Neuronal stem cell (in vitro differentiated cells): ENCODE data around the gene OR8G5.

ENCODE experiments used
- DNase-seq: peaks from one replicate; pipeline ENCODE4 v3.0.0-alpha.2; 2013; ENCODE audit warnings: low spot score
- H2AFZ ChIP-seq: one replicate; pipeline ENCODE4 v1.6.1; 2013; ENCODE audit warnings: mild to moderate bottlenecking, low read length, inconsistent platforms
- H2AK5ac ChIP-seq: 2 replicates; pipeline ENCODE4 v1.6.1; 2013; ENCODE audit warnings: low read depth, mild to moderate bottlenecking, inconsistent platforms, low read length, moderate library complexity, mixed read lengths
- H2BK120ac ChIP-seq: 2 replicates; pipeline ENCODE4 v1.6.1; 2013; ENCODE audit warnings: low read depth, mild to moderate bottlenecking, inconsistent platforms, low read length, moderate library complexity, mixed read lengths
- H2BK12ac ChIP-seq: one replicate; pipeline ENCODE4 v1.6.1; 2013; ENCODE audit warnings: low read length, inconsistent platforms
- H2BK15ac ChIP-seq: 2 replicates; pipeline ENCODE4 v1.6.1; 2013; ENCODE audit warnings: mild to moderate bottlenecking, low read length, inconsistent platforms, mixed read lengths
- H2BK5ac ChIP-seq: one replicate; pipeline ENCODE4 v1.6.1; 2013; ENCODE audit warnings: inconsistent platforms, mild to moderate bottlenecking, low read length, moderate library complexity
- H3K14ac ChIP-seq: one replicate; pipeline ENCODE4 v1.6.1; 2013; ENCODE audit warnings: low read length, inconsistent platforms
- H3K18ac ChIP-seq: 2 replicates; pipeline ENCODE4 v1.6.1; 2013; ENCODE audit warnings: low read length, inconsistent platforms
- H3K23ac ChIP-seq: 2 replicates; pipeline ENCODE4 v1.6.1; 2013; ENCODE audit warnings: low read depth, mild to moderate bottlenecking, mixed read lengths, low read length, inconsistent platforms; ENCODE audit not compliant: poor library complexity
- H3K27ac ChIP-seq: replicated peaks from 3 replicates; pipeline ENCODE4 v1.5.1; 2013; ENCODE audit warnings: low read length, inconsistent platforms
- H3K27me3 ChIP-seq, 3 experiments: 2 replicates each; pipeline ENCODE4 v1.6.1; 2013; ENCODE audit warnings: low read length in 3 of 3, mild to moderate bottlenecking in 2 of 3, inconsistent platforms in 1 of 3, low read depth in 1 of 3, mixed read lengths in 1 of 3, moderate library complexity in 1 of 3; ENCODE audit not compliant: control insufficient read depth in 3 of 3, insufficient read depth in 3 of 3
- H3K36me3 ChIP-seq, 2 donors: replicated peaks in 1 of 2; 2 replicates each; pipeline ENCODE4 v1.6.1; 2013; ENCODE audit warnings: low read length in 2 of 2; ENCODE audit not compliant: control insufficient read depth in 2 of 2, insufficient read depth in 2 of 2
- H3K4ac ChIP-seq: 2 replicates; pipeline ENCODE4 v1.6.1; 2013; ENCODE audit warnings: inconsistent platforms, mild to moderate bottlenecking, low read length, moderate library complexity
- H3K4me1 ChIP-seq, 2 donors: 1 replicate in 1 of 2; 2 replicates in 1 of 2; pipeline ENCODE4 v1.6.1; 2013; ENCODE audit warnings: low read length in 2 of 2, low read depth in 1 of 2; ENCODE audit not compliant: control insufficient read depth in 2 of 2, insufficient read depth in 1 of 2
- H3K4me2 ChIP-seq: one replicate; pipeline ENCODE4 v1.6.1; 2013; ENCODE audit warnings: mild to moderate bottlenecking, low read length, inconsistent platforms; ENCODE audit not compliant: insufficient read depth, poor library complexity, severe bottlenecking
- H3K4me3 ChIP-seq, 2 donors: 2 replicates each; pipeline ENCODE4 v1.5.1; 2013; ENCODE audit warnings: low read length in 2 of 2, mild to moderate bottlenecking in 2 of 2, inconsistent platforms in 1 of 2, moderate library complexity in 1 of 2
- H3K79me1 ChIP-seq: one replicate; pipeline ENCODE4 v1.6.1; 2013; ENCODE audit warnings: low read depth, mild to moderate bottlenecking, inconsistent platforms, low read length, moderate library complexity
- H3K9ac ChIP-seq: one replicate; pipeline ENCODE4 v1.6.1; 2013; ENCODE audit warnings: mild to moderate bottlenecking, low read depth, low read length, inconsistent platforms; ENCODE audit not compliant: poor library complexity
- H3K9me3 ChIP-seq, 2 donors: replicated peaks in 1 of 2; 2 replicates each; pipeline versions ENCODE3 to v1.6.1; 2013; ENCODE audit warnings: low read length in 2 of 2, mild to moderate bottlenecking in 2 of 2, inconsistent platforms in 1 of 2, low read depth in 1 of 2, mixed read lengths in 1 of 2, moderate library complexity in 1 of 2; ENCODE audit not compliant: control insufficient read depth in 2 of 2, insufficient read depth in 1 of 2
- H4K8ac ChIP-seq: one replicate; pipeline ENCODE4 v1.6.1; 2013; ENCODE audit warnings: low read depth, mild to moderate bottlenecking, inconsistent platforms, low read length, moderate library complexity
- H4K91ac ChIP-seq: one replicate; pipeline ENCODE4 v1.6.1; 2013; ENCODE audit warnings: low read length, low read depth, mild to moderate bottlenecking, inconsistent platforms; ENCODE audit not compliant: poor library complexity
- WGBS, 2 donors: extraction: QIAGEN DNeasy Blood & Tissue Kit; methylation state at CpG; one replicate each; pipeline ENCODE4 v1.1.7; 2013; ENCODE audit warnings: missing lambda C conversion rate in 2 of 2, mixed read lengths in 1 of 2; ENCODE audit not compliant: insufficient read length in 2 of 2, insufficient replicate concordance in 1 of 2; ENCODE audit errors: extremely low coverage in 2 of 2; 5-methylcytosine and 5-hydroxymethylcytosine counted together

The OR8G5 gene

GRCh38 chr11:124297921-124298320 is 41.7 kb downstream of the OR8G5 start:
- Histone ChIP-seq H3K4ac (no peak overlapping the region), H3K27ac (no peak overlapping the region), H2AFZ (no peak overlapping the region), H3K4me1 (no peaks in the 10 kb centered on the region), H3K14ac (no peak overlapping the region), H2BK12ac (no peak overlapping the region), H3K23ac (no peak overlapping the region), H2BK15ac (no peak overlapping the region), H2BK5ac (no peak overlapping the region), H4K8ac (no peak overlapping the region), H3K9me3 (no peaks in the 10 kb centered on the region), H2BK120ac (no peak overlapping the region), H3K27me3 (no peaks in the 10 kb centered on the region), H4K91ac (no peak overlapping the region), H3K4me2 (no peak overlapping the region), H3K9ac (no peak overlapping the region), H3K79me1 (no peaks in the 10 kb centered on the region), H3K4me3 (no peak overlapping the region), H3K18ac (no peak overlapping the region), H2AK5ac (no peak overlapping the region), H3K36me3 (no peaks in the 10 kb centered on the region)
- DNase-seq = no peak
- WGBS, 2 donors = no CpG with 5 or more reads among the region's 4 CpGs

GRCh38 chr11:124301548-124301947 is 45.4 kb downstream of the OR8G5 start:
- H4K8ac ChIP-seq = no peak overlapping the region
- no peaks in the 10 kb centered on the region for H3K27me3 ChIP-seq
- no peak for DNase-seq
- no peaks in the 10 kb centered on the region for H3K9me3 ChIP-seq
- H2BK15ac ChIP-seq = no peak overlapping the region
- H2BK12ac ChIP-seq = no peak overlapping the region
- no peak overlapping the region for H3K4ac ChIP-seq
- no peak overlapping the region for H2BK120ac ChIP-seq
- H3K23ac ChIP-seq = no peak overlapping the region
- no peak overlapping the region for H3K9ac ChIP-seq
- H3K4me3 ChIP-seq = no peak overlapping the region
- H4K91ac ChIP-seq = no peak overlapping the region
- no peak overlapping the region for H3K27ac ChIP-seq
- no peak overlapping the region for H2AFZ ChIP-seq
- no peaks in the 10 kb centered on the region for H3K79me1 ChIP-seq
- no peaks in the 10 kb centered on the region for H3K36me3 ChIP-seq
- H3K18ac ChIP-seq = no peak overlapping the region
- H2AK5ac ChIP-seq = no peak overlapping the region
- H3K4me2 ChIP-seq = no peak overlapping the region
- H3K4me1 ChIP-seq = no peaks in the 10 kb centered on the region
- WGBS, 2 donors = no CpG with 5 or more reads among the region's 3 CpGs
- H2BK5ac ChIP-seq = no peak overlapping the region
- H3K14ac ChIP-seq = no peak overlapping the region

- Histone ChIP-seq H3K4me1 (no peaks in the 10 kb centered on the region), H2BK15ac (no peak overlapping the region), H3K27ac (no peak overlapping the region), H4K8ac (no peak overlapping the region), H3K4me2 (no peak overlapping the region), H3K18ac (no peak overlapping the region), H3K27me3 (no peaks in the 10 kb centered on the region), H3K79me1 (no peaks in the 10 kb centered on the region), H2AK5ac (no peak overlapping the region), H2AFZ (no peak overlapping the region), H2BK12ac (no peak overlapping the region), H3K4me3 (no peak overlapping the region), H3K14ac (no peak overlapping the region), H2BK120ac (no peak overlapping the region), H3K36me3 (no peaks in the 10 kb centered on the region), H3K4ac (no peak overlapping the region), H2BK5ac (no peak overlapping the region), H3K9ac (no peak overlapping the region), H3K9me3 (no peaks in the 10 kb centered on the region), H4K91ac (no peak overlapping the region), H3K23ac (no peak overlapping the region)
- no CpG with 5 or more reads among the region's 3 CpGs for whole genome bisulfite sequencing, 2 donors
- DNase-seq = no peak
Measured at GRCh38 chr11:124302347-124303125, 46.4 kb downstream of the OR8G5 start.

GRCh38 chr11:124307093-124307492 is 50.9 kb downstream of the OR8G5 start:
- no peaks in the 10 kb centered on the region for H3K9me3 ChIP-seq
- no peak overlapping the region for H4K8ac ChIP-seq
- H3K9ac ChIP-seq = no peak overlapping the region
- H2BK12ac ChIP-seq = no peak overlapping the region
- no peak for DNase-seq
- H2BK5ac ChIP-seq = no peak overlapping the region
- H4K91ac ChIP-seq = no peak overlapping the region
- no peak overlapping the region for H2BK15ac ChIP-seq
- no peaks in the 10 kb centered on the region for H3K4me1 ChIP-seq
- H2AFZ ChIP-seq = no peak overlapping the region
- H3K23ac ChIP-seq = no peak overlapping the region
- H3K27me3 ChIP-seq = no peaks in the 10 kb centered on the region
- no peak overlapping the region for H2AK5ac ChIP-seq
- no peaks in the 10 kb centered on the region for H3K36me3 ChIP-seq
- H3K4me3 ChIP-seq = no peak overlapping the region
- H3K79me1 ChIP-seq = no peaks in the 10 kb centered on the region
- H2BK120ac ChIP-seq = no peak overlapping the region
- no peak overlapping the region for H3K27ac ChIP-seq
- H3K18ac ChIP-seq = no peak overlapping the region
- H3K4ac ChIP-seq = no peak overlapping the region
- no peak overlapping the region for H3K4me2 ChIP-seq
- no peak overlapping the region for H3K14ac ChIP-seq
